HCT116 (cell line): Measurements from ENCODE around the gene VPS9D1. TPM values are rescaled to one million over a fixed set of nuclear protein-coding genes. Genes with fewer than 3 reads are reported as not detected.

Experiments used
- ATAC-seq: fragments of 200-7000 bp; cut with Tn5 transposase; 2 replicates; pipeline ENCODE4 v1.9.1; 2020; ENCODE audit warnings: mild to moderate bottlenecking, moderate library complexity
- BruUV-seq: library from RNA; stranded (reverse); fragments of 400-500 nt; replicated peaks from 2 replicates; lab custom pipeline; 2021; lab: Mats Ljungman, UMichigan
- CTCF ChIA-PET: fragments of 300-600 bp; sonication (Branson Sonifier 250); formaldehyde crosslinking; loops from one replicate; lab custom pipeline; 2021; ENCODE audit warnings: antibody characterized with exemption; lab: Charles Lee
- POLR2A ChIA-PET: fragments of 300-600, 350-600 bp; sonication (Branson Sonifier 250); formaldehyde crosslinking; loops from one replicate; lab custom pipeline; 2021; ENCODE audit warnings: antibody characterized with exemption; lab: Charles Lee
- RAD21 ChIA-PET, 2 experiments: fragments of 300-600 bp; sonication (Branson Sonifier 250); formaldehyde crosslinking; loops; one replicate each; lab custom pipeline; 2023; ENCODE audit warnings: low total read pairs in 2 of 2; ENCODE audit not compliant: uncharacterized antibody in 2 of 2, unreplicated experiment in 2 of 2, low non-redundant PET in 1 of 2; lab: Charles Lee
- DNase-seq: peaks from one replicate; pipeline ENCODE4 v3.0.0-alpha.2; 2010; ENCODE audit warnings: low read depth, low spot score
- H2AFZ ChIP-seq: fragments of 200-600 bp; shearing (Covaris generic), sonication (generic); 2 replicates; pipeline ENCODE4 v1.6.1; 2017; ENCODE audit warnings: low read depth, mixed run types, mixed read lengths, antibody characterized with exemption, low read length; ENCODE audit not compliant: poor library complexity, severe bottlenecking
- H3K27ac ChIP-seq: 2 replicates; pipeline ENCODE4 v1.5.1; 2012; ENCODE audit warnings: low read depth, low read length
- H3K27me3 ChIP-seq: fragments of 200-600 bp; sonication (generic); 2 replicates; pipeline ENCODE4 v1.6.1; 2016; ENCODE audit warnings: mixed run types, low read length, mixed read lengths; ENCODE audit not compliant: insufficient read depth
- H3K36me3 ChIP-seq, 2 experiments: fragments of 200-500 bp in 1 of 2; fragments of 200-600 bp in 1 of 2; sonication (Bioruptor generic) in 1 of 2; sonication (generic) in 1 of 2; 2 replicates each; pipeline versions ENCODE4 v1.5.1 to v1.6.1; 2014 to 2016; ENCODE audit warnings: low read length in 2 of 2, inconsistent platforms in 1 of 2, mixed read lengths in 1 of 2, mixed run types in 1 of 2; ENCODE audit not compliant: insufficient read depth in 2 of 2, control insufficient read depth in 1 of 2
- H3K4me1 ChIP-seq, 2 experiments: fragments of 200-600 bp in 1 of 2; sonication (generic) in 1 of 2; 2 replicates each; pipeline versions ENCODE4 v1.5.1 to v1.6.1; 2012 to 2017; ENCODE audit warnings: low read length in 2 of 2, inconsistent platforms in 1 of 2, mild to moderate bottlenecking in 1 of 2, mixed read lengths in 1 of 2, mixed run types in 1 of 2, moderate library complexity in 1 of 2; ENCODE audit not compliant: insufficient read depth in 2 of 2, control insufficient read depth in 1 of 2
- H3K4me2 ChIP-seq: fragments of 200-600 bp; sonication (generic); 2 replicates; pipeline ENCODE4 v1.6.1; 2017; ENCODE audit warnings: mixed run types, low read length, mixed read lengths
- H3K4me3 ChIP-seq, 2 experiments: fragments of 200-600 bp in 1 of 2; sonication (generic) in 1 of 2; replicated peaks in 1 of 2; 2 replicates each; pipeline ENCODE4 v1.5.1; 2011 to 2016; ENCODE audit warnings: low read length in 2 of 2, control low read depth in 1 of 2, low read depth in 1 of 2, mild to moderate bottlenecking in 1 of 2, mixed read lengths in 1 of 2, mixed run types in 1 of 2
- H3K79me2 ChIP-seq: fragments of 200-600 bp; sonication (generic); 2 replicates; pipeline ENCODE4 v1.6.1; 2017; ENCODE audit warnings: mild to moderate bottlenecking, mixed run types, low read length, moderate library complexity, mixed read lengths; ENCODE audit not compliant: insufficient read depth
- H3K9ac ChIP-seq: fragments of 200-600 bp; sonication (generic); 2 replicates; pipeline ENCODE4 v1.6.1; 2016; ENCODE audit warnings: low read length, mixed read lengths
- H3K9me2 ChIP-seq: fragments of 200-600 bp; sonication (generic), shearing (Covaris generic); 2 replicates; pipeline ENCODE4 v1.6.1; 2017; ENCODE audit warnings: mixed run types, mild to moderate bottlenecking, moderate library complexity; ENCODE audit not compliant: insufficient read depth
- H3K9me3 ChIP-seq, 2 experiments: fragments of 200-500 bp in 1 of 2; fragments of 200-600 bp in 1 of 2; sonication (Bioruptor generic) in 1 of 2; sonication (generic) in 1 of 2; 2 replicates each; pipeline ENCODE4 v1.6.1; 2014 to 2017; ENCODE audit warnings: low read length in 2 of 2, mixed read lengths in 2 of 2, inconsistent platforms in 1 of 2, low read depth in 1 of 2, mild to moderate bottlenecking in 1 of 2, mixed run types in 1 of 2, moderate library complexity in 1 of 2; ENCODE audit not compliant: control insufficient read depth in 1 of 2, insufficient read depth in 1 of 2
- H4K20me1 ChIP-seq: fragments of 200-600 bp; sonication (generic), shearing (Covaris generic); 2 replicates; pipeline ENCODE4 v1.6.1; 2017; ENCODE audit warnings: mixed run types, mild to moderate bottlenecking, moderate library complexity; ENCODE audit not compliant: insufficient read depth
- EGR1 ChIP-seq: IDR thresholded peaks from 2 replicates; pipeline ENCODE4 v1.6.1; 2012; ENCODE audit warnings: low read depth
- ELF1 ChIP-seq: IDR thresholded peaks from 2 replicates; pipeline ENCODE4 v1.6.1; 2012; ENCODE audit warnings: low read depth, borderline replicate concordance
- EZH2 ChIP-seq: fragments of 200-600 bp; sonication (generic); IDR thresholded peaks from 2 replicates; pipeline ENCODE4 v1.6.1; 2017; ENCODE audit warnings: antibody characterized with exemption, mixed run types
- POLR2A ChIP-seq: IDR thresholded peaks from 2 replicates; pipeline ENCODE4 v1.7.0; 2011; ENCODE audit warnings: borderline replicate concordance; ENCODE audit not compliant: insufficient read depth, insufficient read length; ENCODE audit errors: extremely low read depth
- POLR2AphosphoS5 ChIP-seq: IDR thresholded peaks from 2 replicates; pipeline ENCODE4 v1.6.1; 2011; ENCODE audit warnings: mild to moderate bottlenecking, low read depth, low read length, moderate library complexity
- YY1 ChIP-seq: IDR thresholded peaks from 2 replicates; pipeline ENCODE4 v1.6.1; 2011; ENCODE audit warnings: low read length, low read depth, moderate library complexity, mild to moderate bottlenecking; ENCODE audit not compliant: insufficient replicate concordance; ENCODE audit errors: extremely low read depth
- ZBTB33 ChIP-seq: IDR thresholded peaks from 2 replicates; pipeline ENCODE4 v1.6.1; 2011; ENCODE audit warnings: mild to moderate bottlenecking, low read length, moderate library complexity; ENCODE audit not compliant: insufficient replicate concordance; ENCODE audit errors: extremely low read depth
- ZFX ChIP-seq: fragments of 450-650 bp; IDR thresholded peaks from 2 replicates; pipeline ENCODE4 v1.6.1; 2017
- intact Hi-C: fragments of 100-400 bp; cut with micrococcal nuclease; formaldehyde crosslinking; loops from 2 replicates; pipeline ENCODE4 v1.10.0; 2022
- total RNA-seq: library from RNA; stranded (reverse); gene quantifications from one replicate; pipeline ENCODE4 v1.2.1, GENCODE V29; 2021; ENCODE audit not compliant: unreplicated experiment
- TF ChIP-seq, protein P1 (sequence below): IDR thresholded peaks from 2 replicates; pipeline ENCODE4 v1.6.1; 2012
- TF ChIP-seq, protein P2 (sequence below), 3 experiments: fragments of 200-600 bp in 1 of 3; sonication (generic) in 1 of 3; IDR thresholded peaks in 2 of 3; conservative IDR thresholded peaks in 1 of 3; 2 replicates each; pipeline ENCODE4 v1.5.1; 2012 to 2017; ENCODE audit warnings: low read depth in 2 of 3, low read length in 2 of 3, antibody characterized with exemption in 1 of 3, borderline replicate concordance in 1 of 3, control low read depth in 1 of 3, mild to moderate bottlenecking in 1 of 3, mixed read lengths in 1 of 3, mixed run types in 1 of 3, moderate library complexity in 1 of 3; ENCODE audit not compliant: insufficient read depth in 1 of 3

VPS9D1 gene
- total RNA-seq, 1 experiment from 2014 or later = 4.2 TPM

- DNase-seq = peak; percentile 95
- ChIA-PET CTCF (interaction anchor here (1.1 to 2.8 kb wide), 4 partner anchors 45 to 209 kb away, joined by 3 to 20 read pairs (median 4); partner anchors contain the start of genes CHMP1A and SPATA33), RAD21 (no interaction called here), POLR2A (interaction anchor here (0.9 to 2.0 kb wide), 5 partner anchors 9 to 221 kb away, joined by 3 to 5 read pairs (median 4); partner anchors contain the start of genes TCF25 and TUBB3)
- peak within 1 kb of the TSS; percentile 85 for H3K9ac ChIP-seq
- TF ChIP-seq EZH2 (no peak), YY1 (peak; percentile 20), POLR2AphosphoS5 (peak; percentile 95), ZFX (peak; percentile 64; the same call in 1 of the 2 replicates), ELF1 (no peak), ZBTB33 (peak; percentile 62), POLR2A (peak; percentile 78), EGR1 (no peak)
- TF ChIP-seq, protein P1, sequence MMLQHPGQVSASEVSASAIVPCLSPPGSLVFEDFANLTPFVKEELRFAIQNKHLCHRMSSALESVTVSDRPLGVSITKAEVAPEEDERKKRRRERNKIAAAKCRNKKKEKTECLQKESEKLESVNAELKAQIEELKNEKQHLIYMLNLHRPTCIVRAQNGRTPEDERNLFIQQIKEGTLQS = no peak
- TF ChIP-seq, protein P2, sequence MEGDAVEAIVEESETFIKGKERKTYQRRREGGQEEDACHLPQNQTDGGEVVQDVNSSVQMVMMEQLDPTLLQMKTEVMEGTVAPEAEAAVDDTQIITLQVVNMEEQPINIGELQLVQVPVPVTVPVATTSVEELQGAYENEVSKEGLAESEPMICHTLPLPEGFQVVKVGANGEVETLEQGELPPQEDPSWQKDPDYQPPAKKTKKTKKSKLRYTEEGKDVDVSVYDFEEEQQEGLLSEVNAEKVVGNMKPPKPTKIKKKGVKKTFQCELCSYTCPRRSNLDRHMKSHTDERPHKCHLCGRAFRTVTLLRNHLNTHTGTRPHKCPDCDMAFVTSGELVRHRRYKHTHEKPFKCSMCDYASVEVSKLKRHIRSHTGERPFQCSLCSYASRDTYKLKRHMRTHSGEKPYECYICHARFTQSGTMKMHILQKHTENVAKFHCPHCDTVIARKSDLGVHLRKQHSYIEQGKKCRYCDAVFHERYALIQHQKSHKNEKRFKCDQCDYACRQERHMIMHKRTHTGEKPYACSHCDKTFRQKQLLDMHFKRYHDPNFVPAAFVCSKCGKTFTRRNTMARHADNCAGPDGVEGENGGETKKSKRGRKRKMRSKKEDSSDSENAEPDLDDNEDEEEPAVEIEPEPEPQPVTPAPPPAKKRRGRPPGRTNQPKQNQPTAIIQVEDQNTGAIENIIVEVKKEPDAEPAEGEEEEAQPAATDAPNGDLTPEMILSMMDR (IDR thresholded peaks at IDR 0.05 in 2 of 3, conservative IDR thresholded peaks at IDR 0.05 in 1 of 3; ENCODE audit: borderline replicate concordance in 1 of 3, insufficient read depth in 1 of 3, low read depth in 2 of 3, low read length in 2 of 3) = peak in 1 of 3 experiments; percentile 29; a peak in 2 of 6 replicates
- peaks cover 6 to 12% of the 10 kb centered on the region in 2 experiments; a peak in 2 of 4 replicates for H3K36me3 ChIP-seq
- ATAC-seq = peak; percentile 76
- no peaks in the 10 kb centered on the region for H3K9me3 ChIP-seq
- H3K27me3 ChIP-seq = no peaks in the 10 kb centered on the region
- peak within 1 kb of the TSS; percentile 76 to 90 for H3K4me3 ChIP-seq
- H2AFZ ChIP-seq = peak within 1 kb of the TSS; percentile 80
- no peaks in the 10 kb centered on the region for H3K9me2 ChIP-seq
- peaks cover 24% of the 10 kb centered on the region for H3K79me2 ChIP-seq
- peak within 1 kb of the TSS; percentile 88 for H3K27ac ChIP-seq
- H4K20me1 ChIP-seq = peaks cover 3% of the 10 kb centered on the region; the same call in 1 of the 2 replicates
- peak within 1 kb of the TSS; percentile 98 for H3K4me2 ChIP-seq
- H3K4me1 ChIP-seq = peaks cover 21 to 39% of the 10 kb centered on the region in 2 experiments
- no TSS peak for BruUV-seq
- intact Hi-C loops = no loop called here
These were observed 19.0 kb downstream of the VPS9D1 start, which contains the start of gene SPATA2L for GRCh38 chr16:89701425-89702406. SPATA2L (minus strand) TSS chr16:89701705; CDS start chr16:89701232, 473 bp downstream.
